ENCODE results near the gene CRACR2B. TPM values are rescaled to one million over a fixed set of nuclear protein-coding genes. Genes with fewer than 3 reads are reported as not detected.

Gene CRACR2B
- total and polyA plus RNA-seq, 2 donors (not counting 1 experiment from before 2014, with no cell fraction given), result 9.7 to 67.7 TPM

GRCh38 chr11:868802-869201 is 41.1 kb downstream of the CRACR2B start:
- no peaks in the 10 kb centered on the region for H3K27me3 Mint-ChIP-seq
- ATAC-seq (ENCODE audit: low read depth), result no peak

More at GRCh38 chr11:868802-869201, 41.1 kb downstream of the CRACR2B start:
- no peak for DNase-seq
- CTCF ChIA-PET, result no interaction called here
- Histone ChIP-seq H3K27me3 (replicated peaks in 1 of 4; ENCODE audit: control extremely low read depth in 1 of 4, control insufficient read depth in 3 of 4, insufficient read depth in 4 of 4, low read length in 3 of 4) (no peaks in the 10 kb centered on the region), H3K27ac (ENCODE audit: low read length in 2 of 2) (no peak overlapping the region), H2AFZ (ENCODE audit: insufficient read depth, low read depth, low read length, poor library complexity, severe bottlenecking) (no peak overlapping the region), H3K9me3 (ENCODE audit: control extremely low read depth in 1 of 3, control insufficient read depth in 2 of 3, insufficient read depth in 1 of 3, low read length in 2 of 3) (no peaks in the 10 kb centered on the region), H3K4me1 (ENCODE audit: control insufficient read depth in 2 of 2, insufficient read depth in 2 of 2, low read length in 2 of 2) (no peaks in the 10 kb centered on the region), H3K4me2 (replicated peaks; ENCODE audit: low read depth, low read length, poor library complexity, severe bottlenecking) (no peak overlapping the region), H3K79me2 (ENCODE audit: control insufficient read depth, insufficient read depth, low read length) (no peaks in the 10 kb centered on the region), H3K9ac (ENCODE audit: low read length) (no peak overlapping the region), H3K4me3 (ENCODE audit: control extremely low read depth in 1 of 5, extremely low read depth in 1 of 5, insufficient read depth in 1 of 5, low read depth in 2 of 5, low read length in 4 of 5) (no peak overlapping the region), H3K36me3 (replicated peaks in 1 of 2; ENCODE audit: control extremely low read depth in 1 of 2, control insufficient read depth in 1 of 2, extremely low read depth in 1 of 2, insufficient read depth in 2 of 2, low read length in 1 of 2) (peaks cover 0 to 6% of the 10 kb centered on the region in 2 experiments), H4K20me1 (ENCODE audit: control insufficient read depth, insufficient read depth, low read length, poor library complexity, severe bottlenecking) (no peaks in the 10 kb centered on the region)
- no peaks in the 10 kb centered on the region for H3K4me1 Mint-ChIP-seq
- no peak overlapping the region for H3K4me3 Mint-ChIP-seq
- POLR2A ChIA-PET, result no interaction called here
- no peak for TF ChIP-seq CTCF (IDR thresholded peaks at IDR 0.05)
- no peak for TF ChIP-seq EZH2 (IDR thresholded peaks at IDR 0.05; ENCODE audit: borderline replicate concordance, insufficient read depth, low read depth, low read length, poor library complexity, severe bottlenecking)
- 98% methylated on average over 10 of the region's 12 CpGs for WGBS (ENCODE audit: insufficient coverage)
- no peak overlapping the region for H3K27ac Mint-ChIP-seq
- H3K9me3 Mint-ChIP-seq (ENCODE audit: insufficient read depth), result no peaks in the 10 kb centered on the region
- intact Hi-C loops (cut with micrococcal nuclease), result no loop called here
